HepG2 (cell line): ENCODE measurements around the gene SEMA7A.

Source experiments
- ZNF768 ChIP-seq: sonication (generic); formaldehyde crosslinking; IDR thresholded peaks from 2 replicates; pipeline ENCODE4 v1.4.0; 2020; ENCODE audit warnings: missing genetic modification reagents
- TF ChIP-seq, protein P1 (sequence below): sonication (generic); formaldehyde crosslinking; IDR thresholded peaks from 2 replicates; pipeline ENCODE4 v1.5.0; 2020; ENCODE audit warnings: mild to moderate bottlenecking, missing genetic modification reagents, moderate library complexity
- TF ChIP-seq, protein P2 (sequence below): sonication (generic); formaldehyde crosslinking; IDR thresholded peaks from 2 replicates; pipeline ENCODE4 v1.5.1; 2020; ENCODE audit warnings: missing genetic modification reagents, mild to moderate bottlenecking, borderline replicate concordance
- TF ChIP-seq, protein P3 (sequence below): sonication (generic); formaldehyde crosslinking; IDR thresholded peaks from 2 replicates; pipeline ENCODE4 v1.5.1; 2020; ENCODE audit warnings: missing genetic modification reagents, mild to moderate bottlenecking, borderline replicate concordance

DNA sequence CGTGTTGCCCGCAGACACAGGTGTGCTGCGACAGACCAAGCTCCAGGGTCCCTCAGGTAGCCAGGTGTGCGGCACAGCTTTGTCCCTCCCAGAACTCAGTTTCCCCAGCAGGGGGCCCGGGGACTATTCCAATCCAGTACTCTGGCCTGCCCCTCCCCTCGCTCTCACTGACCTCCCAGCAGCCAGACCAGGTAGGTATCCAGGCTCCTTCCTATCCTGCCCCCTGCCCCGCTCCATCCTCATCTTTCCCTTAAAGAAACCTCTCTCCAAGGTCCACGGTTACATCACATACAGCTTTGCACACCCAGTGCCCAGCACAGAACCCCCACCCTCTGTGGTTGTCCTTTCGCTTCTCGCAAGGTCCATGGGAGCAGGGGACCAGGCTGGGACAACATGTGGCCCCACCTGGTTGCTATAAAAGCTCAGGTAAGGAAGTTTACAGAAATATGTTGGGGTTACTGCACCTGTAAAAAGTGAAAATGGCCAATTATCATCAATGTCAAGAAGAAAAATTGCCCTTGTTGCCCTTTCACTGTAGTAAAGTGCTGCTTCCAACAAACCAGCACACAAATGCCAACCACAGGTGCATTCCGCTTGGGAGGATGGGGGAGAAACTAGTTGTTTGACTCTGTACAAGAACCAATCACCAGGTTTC, 59.0 kb downstream of the SEMA7A start:
- TF ChIP-seq ZNF768: no peak; the same call in 1 of the 2 replicates
- TF ChIP-seq, protein P1, sequence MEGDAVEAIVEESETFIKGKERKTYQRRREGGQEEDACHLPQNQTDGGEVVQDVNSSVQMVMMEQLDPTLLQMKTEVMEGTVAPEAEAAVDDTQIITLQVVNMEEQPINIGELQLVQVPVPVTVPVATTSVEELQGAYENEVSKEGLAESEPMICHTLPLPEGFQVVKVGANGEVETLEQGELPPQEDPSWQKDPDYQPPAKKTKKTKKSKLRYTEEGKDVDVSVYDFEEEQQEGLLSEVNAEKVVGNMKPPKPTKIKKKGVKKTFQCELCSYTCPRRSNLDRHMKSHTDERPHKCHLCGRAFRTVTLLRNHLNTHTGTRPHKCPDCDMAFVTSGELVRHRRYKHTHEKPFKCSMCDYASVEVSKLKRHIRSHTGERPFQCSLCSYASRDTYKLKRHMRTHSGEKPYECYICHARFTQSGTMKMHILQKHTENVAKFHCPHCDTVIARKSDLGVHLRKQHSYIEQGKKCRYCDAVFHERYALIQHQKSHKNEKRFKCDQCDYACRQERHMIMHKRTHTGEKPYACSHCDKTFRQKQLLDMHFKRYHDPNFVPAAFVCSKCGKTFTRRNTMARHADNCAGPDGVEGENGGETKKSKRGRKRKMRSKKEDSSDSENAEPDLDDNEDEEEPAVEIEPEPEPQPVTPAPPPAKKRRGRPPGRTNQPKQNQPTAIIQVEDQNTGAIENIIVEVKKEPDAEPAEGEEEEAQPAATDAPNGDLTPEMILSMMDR (CRISPR knock-in tag): 0 out of 2 replicates have a peak, but pooled peaks have one; percentile 12
- TF ChIP-seq, protein P2, sequence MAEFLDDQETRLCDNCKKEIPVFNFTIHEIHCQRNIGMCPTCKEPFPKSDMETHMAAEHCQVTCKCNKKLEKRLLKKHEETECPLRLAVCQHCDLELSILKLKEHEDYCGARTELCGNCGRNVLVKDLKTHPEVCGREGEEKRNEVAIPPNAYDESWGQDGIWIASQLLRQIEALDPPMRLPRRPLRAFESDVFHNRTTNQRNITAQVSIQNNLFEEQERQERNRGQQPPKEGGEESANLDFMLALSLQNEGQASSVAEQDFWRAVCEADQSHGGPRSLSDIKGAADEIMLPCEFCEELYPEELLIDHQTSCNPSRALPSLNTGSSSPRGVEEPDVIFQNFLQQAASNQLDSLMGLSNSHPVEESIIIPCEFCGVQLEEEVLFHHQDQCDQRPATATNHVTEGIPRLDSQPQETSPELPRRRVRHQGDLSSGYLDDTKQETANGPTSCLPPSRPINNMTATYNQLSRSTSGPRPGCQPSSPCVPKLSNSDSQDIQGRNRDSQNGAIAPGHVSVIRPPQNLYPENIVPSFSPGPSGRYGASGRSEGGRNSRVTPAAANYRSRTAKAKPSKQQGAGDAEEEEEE (CRISPR knock-in tag): no peak
- TF ChIP-seq, protein P3, sequence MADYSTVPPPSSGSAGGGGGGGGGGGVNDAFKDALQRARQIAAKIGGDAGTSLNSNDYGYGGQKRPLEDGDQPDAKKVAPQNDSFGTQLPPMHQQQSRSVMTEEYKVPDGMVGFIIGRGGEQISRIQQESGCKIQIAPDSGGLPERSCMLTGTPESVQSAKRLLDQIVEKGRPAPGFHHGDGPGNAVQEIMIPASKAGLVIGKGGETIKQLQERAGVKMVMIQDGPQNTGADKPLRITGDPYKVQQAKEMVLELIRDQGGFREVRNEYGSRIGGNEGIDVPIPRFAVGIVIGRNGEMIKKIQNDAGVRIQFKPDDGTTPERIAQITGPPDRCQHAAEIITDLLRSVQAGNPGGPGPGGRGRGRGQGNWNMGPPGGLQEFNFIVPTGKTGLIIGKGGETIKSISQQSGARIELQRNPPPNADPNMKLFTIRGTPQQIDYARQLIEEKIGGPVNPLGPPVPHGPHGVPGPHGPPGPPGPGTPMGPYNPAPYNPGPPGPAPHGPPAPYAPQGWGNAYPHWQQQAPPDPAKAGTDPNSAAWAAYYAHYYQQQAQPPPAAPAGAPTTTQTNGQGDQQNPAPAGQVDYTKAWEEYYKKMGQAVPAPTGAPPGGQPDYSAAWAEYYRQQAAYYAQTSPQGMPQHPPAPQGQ (CRISPR knock-in tag): no peak
